ENCODE results near the gene BOK. TPM values are rescaled to one million over a fixed set of nuclear protein-coding genes. Genes with fewer than 3 reads are reported as not detected.

BOK gene, protein sequence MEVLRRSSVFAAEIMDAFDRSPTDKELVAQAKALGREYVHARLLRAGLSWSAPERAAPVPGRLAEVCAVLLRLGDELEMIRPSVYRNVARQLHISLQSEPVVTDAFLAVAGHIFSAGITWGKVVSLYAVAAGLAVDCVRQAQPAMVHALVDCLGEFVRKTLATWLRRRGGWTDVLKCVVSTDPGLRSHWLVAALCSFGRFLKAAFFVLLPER
- total RNA-seq = 35.4 TPM

DNA sequence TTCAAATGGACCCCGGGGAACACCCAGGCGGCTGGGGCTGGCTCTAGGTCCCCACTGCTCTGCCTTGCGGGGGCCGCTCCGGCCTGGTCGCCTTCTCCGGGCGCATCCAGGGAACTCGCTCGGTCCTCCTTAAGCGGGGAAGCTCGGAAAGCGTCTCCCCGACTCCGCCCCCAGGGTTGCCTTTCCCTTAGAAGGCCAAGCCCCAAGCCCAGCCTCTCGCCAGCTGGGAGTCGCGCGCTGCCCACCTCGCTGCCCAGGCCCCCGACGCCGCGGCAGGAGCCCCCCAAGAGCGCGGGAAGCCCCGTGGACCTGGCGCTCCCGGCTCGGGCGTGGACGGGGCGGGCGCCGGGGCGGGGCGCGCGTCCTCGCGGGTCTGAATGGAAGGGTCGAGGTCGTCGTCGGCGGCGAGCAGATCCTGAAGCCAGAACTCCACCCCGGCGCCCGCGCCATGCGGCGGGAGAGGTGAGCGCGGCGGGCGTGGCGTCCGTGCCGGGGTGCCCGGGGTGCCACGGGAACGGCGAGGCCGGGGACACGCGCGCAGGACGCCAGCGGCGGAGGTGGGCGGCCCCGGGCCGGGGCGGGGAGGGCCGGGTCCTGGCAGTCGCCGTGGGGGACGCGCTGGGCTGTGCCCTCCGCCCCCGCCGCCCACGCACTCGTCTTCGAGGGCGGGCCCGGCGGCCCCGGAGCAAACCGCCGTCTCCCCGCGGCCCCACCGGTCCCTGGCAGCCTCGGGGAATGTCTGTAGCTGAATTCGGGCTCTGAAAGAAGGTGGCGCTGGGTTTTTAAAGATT is at the start of gene BOK:
Gene BOK (plus strand): TSS at position 214 of the 791 bp plus-strand sequence. CDS start 739 bp downstream, outside the sequence.
- H3K27ac ChIP-seq = peak within 1 kb of the TSS in 1 of 2 donors; percentile 64
- peak within 1 kb of the TSS; percentile 62 to 82 for H3K4me3 ChIP-seq
- H3K27me3 ChIP-seq = no peaks in the 10 kb centered on the region
- no peak for DNase-seq (ENCODE audit: low spot score in 2 of 2)
- intact Hi-C loops (cut with DNase I) = loop anchor here (2.0 kb wide), 1 partner anchor 50 kb away; the partner anchor contains the start of gene STK25
- peaks cover 8 to 16% of the 10 kb centered on the region in 2 donors for H3K4me1 ChIP-seq
- peaks cover 10 to 19% of the 10 kb centered on the region in 2 donors for H3K9me3 ChIP-seq
- peaks cover 3 to 4% of the 10 kb centered on the region in 2 donors for H3K36me3 ChIP-seq
- TF ChIP-seq, protein P1, sequence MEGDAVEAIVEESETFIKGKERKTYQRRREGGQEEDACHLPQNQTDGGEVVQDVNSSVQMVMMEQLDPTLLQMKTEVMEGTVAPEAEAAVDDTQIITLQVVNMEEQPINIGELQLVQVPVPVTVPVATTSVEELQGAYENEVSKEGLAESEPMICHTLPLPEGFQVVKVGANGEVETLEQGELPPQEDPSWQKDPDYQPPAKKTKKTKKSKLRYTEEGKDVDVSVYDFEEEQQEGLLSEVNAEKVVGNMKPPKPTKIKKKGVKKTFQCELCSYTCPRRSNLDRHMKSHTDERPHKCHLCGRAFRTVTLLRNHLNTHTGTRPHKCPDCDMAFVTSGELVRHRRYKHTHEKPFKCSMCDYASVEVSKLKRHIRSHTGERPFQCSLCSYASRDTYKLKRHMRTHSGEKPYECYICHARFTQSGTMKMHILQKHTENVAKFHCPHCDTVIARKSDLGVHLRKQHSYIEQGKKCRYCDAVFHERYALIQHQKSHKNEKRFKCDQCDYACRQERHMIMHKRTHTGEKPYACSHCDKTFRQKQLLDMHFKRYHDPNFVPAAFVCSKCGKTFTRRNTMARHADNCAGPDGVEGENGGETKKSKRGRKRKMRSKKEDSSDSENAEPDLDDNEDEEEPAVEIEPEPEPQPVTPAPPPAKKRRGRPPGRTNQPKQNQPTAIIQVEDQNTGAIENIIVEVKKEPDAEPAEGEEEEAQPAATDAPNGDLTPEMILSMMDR (IDR thresholded peaks at IDR 0.05) = no peak

DNA sequence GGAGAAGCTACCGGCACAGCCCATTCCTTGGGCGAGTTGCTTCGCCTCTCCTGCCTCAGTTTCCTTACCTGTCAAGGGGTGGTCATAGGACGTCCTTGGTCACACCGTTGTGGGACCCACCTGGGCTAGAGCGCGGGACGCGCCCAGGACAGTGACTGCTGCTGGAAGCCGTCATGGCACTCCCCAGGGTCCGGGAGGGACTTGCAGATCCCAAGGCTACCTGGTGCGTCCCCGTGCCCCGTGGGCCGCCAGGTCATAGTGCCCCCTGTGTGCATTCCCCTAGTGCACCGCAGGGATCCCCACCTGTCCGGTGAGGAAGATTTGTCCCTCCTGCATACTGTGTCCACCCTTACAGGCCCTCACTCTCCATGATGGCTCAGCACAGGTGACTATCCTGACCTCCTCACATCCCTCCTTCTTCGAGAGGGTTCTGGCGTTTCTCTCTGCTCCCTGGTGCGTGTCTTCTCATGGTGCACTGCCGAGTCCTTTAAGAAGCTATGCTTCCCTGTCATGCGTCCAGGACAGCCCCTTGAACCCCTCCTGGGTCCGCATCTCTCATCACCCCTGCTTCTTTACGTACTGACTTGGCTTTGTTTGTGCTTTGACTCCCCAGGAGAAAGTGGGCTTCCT is 49.3 kb upstream of the BOK start:
- H3K9me3 ChIP-seq = no peaks in the 10 kb centered on the region
- peak overlapping the region; percentile 64 to 76 for H3K27ac ChIP-seq
- intact Hi-C loops (cut with DNase I) = loop anchor here (2.0 to 10.0 kb wide), 7 partner anchors 50 to 944 kb away; partner anchors contain the start of genes BOK, DTYMK, DUSP28 and FARP2
- DNase-seq (ENCODE audit: low spot score in 2 of 2) = no peak
- no peaks in the 10 kb centered on the region for H3K36me3 ChIP-seq
- TF ChIP-seq, protein P1 (IDR thresholded peaks at IDR 0.05) = no peak
- H3K27me3 ChIP-seq = no peaks in the 10 kb centered on the region
- H3K4me3 ChIP-seq = peak overlapping the region; percentile 88 to 95
- peaks cover 6 to 26% of the 10 kb centered on the region in 2 donors for H3K4me1 ChIP-seq

DNA sequence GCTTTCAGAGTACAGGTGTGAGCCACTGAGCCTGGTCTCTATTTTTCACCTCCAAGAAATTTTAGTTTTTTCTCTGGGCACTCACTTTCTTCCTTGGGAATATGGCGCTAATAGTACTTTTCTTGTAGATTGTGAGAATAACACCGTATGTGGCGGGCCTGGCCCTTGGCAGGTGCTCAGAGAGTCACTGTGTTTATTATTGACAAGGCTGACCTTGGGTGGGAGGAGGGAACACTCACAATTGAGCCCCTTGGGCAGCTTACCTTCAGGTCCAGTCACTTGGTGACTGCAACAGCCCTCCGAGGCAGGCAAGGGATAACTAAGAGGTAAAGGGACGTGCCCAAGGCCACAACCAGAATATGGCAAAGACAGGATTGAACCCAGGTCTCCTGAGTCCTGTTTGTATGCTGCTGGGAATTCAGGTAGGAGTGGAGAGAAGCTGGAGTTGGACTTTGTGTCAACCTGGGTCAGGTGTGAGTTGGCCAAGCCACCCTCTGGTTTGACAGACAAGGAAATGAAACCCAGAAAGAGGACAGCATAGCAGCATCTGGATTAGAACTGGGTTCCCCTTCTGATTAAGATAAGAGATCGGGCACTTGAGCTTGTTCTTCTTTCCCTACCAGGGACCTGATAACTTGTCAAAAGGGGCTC is 47.3 kb upstream of the BOK start:
- intact Hi-C loops (cut with DNase I) = no loop called here
- Histone ChIP-seq H3K36me3 (no peaks in the 10 kb centered on the region), H3K4me1 (peaks cover 4 to 20% of the 10 kb centered on the region in 2 donors), H3K27ac (no peak overlapping the region), H3K27me3 (no peaks in the 10 kb centered on the region), H3K9me3 (no peaks in the 10 kb centered on the region), H3K4me3 (no peak overlapping the region)
- no peak for DNase-seq (ENCODE audit: low spot score in 2 of 2)
- TF ChIP-seq, protein P1 (IDR thresholded peaks at IDR 0.05) = no peak

DNA sequence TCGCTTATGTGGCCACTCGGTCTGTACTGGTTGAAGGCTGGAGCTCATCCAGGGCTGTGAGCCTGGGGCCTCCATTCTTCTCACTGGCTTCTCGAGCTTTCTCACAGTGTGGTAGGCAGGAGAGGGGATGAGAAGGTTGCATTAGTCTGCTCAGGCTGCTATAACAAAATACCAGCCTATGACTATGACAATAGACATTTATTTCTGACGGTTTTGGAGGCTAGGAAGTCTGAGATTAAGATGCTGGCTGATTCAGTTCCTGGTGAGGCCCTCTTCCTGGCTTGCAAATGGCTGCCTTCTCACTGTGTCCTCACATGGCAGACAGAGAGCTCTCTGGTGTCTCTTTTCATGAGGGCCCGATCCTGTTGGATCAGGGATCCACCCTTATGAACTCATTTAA is 44.0 kb upstream of the BOK start:
- intact Hi-C loops (cut with DNase I) = no loop called here
- TF ChIP-seq, protein P1 (IDR thresholded peaks at IDR 0.05) = no peak
- Histone ChIP-seq H3K4me1 (peaks cover 0 to 2% of the 10 kb centered on the region in 2 donors), H3K27ac (no peak overlapping the region), H3K4me3 (no peak overlapping the region), H3K27me3 (no peaks in the 10 kb centered on the region), H3K36me3 (no peaks in the 10 kb centered on the region), H3K9me3 (no peaks in the 10 kb centered on the region)
- DNase-seq (ENCODE audit: low spot score in 2 of 2) = no peak

DNA sequence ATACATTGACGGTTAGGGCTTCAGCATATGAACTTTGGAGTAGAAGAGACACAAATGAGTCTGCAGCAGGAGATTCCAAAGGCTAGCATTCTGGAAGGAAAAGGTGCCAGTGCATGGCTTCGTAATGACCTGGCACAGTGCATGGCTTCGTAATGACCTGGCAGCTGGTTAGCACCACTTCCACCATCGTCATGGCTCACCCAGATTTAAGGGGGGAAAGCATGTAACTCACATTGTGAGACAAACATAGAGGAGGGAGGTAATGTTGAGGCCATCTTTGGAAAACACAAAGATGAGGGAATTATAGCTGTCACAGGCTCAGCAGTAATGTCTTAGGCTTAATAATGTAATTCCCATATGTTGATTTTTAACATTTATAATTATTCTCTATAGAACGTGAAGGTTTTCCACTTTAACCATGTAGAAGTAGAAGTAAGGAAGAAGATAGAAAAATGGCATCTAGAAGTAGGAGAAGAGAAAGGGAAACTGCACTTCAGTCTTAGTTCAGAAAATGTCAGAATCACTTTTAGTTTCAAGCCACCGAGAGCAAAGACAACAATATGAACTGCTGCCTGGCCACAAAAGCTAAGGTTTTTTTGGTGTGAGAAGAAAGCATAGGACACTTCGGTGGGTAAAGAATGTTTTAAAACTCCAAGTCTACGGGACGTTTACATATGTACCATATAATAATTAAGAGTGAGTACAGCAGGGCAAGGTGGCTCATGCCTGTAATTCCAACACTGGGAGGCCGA is 43.4 kb upstream of the BOK start:
- H3K4me1 ChIP-seq = no peaks in the 10 kb centered on the region
- TF ChIP-seq, protein P1 (IDR thresholded peaks at IDR 0.05) = no peak
- no peaks in the 10 kb centered on the region for H3K9me3 ChIP-seq
- no peaks in the 10 kb centered on the region for H3K27me3 ChIP-seq
- no peak for DNase-seq (ENCODE audit: low spot score in 2 of 2)
- intact Hi-C loops (cut with DNase I) = no loop called here
- H3K27ac ChIP-seq = peak overlapping the region in 1 of 2 donors; percentile 5
- H3K36me3 ChIP-seq = no peaks in the 10 kb centered on the region
- H3K4me3 ChIP-seq = no peak overlapping the region
